HG03097 (cell line): Measurements from ENCODE around the gene CDKN2A.

Source experiments
- ATAC-seq: cut with Tn5 transposase; IDR thresholded peaks from one replicate; pipeline ENCODE4 v1.9.1; 2021; ENCODE audit not compliant: unreplicated experiment, low FRiP score

Gene CDKN2A

GRCh38 chr9:22008384-22008716 is 14.2 kb upstream of the CDKN2A start:
- ATAC-seq = no peak

- ATAC-seq = no peak
Measured at GRCh38 chr9:22005702-22006606, 11.8 kb upstream of the CDKN2A start.

- ATAC-seq = no peak
Measured at GRCh38 chr9:22005021-22005701, 11.0 kb upstream of the CDKN2A start.

- ATAC-seq = no peak
Measured at GRCh38 chr9:22002038-22002437, 7.8 kb upstream of the CDKN2A start.

GRCh38 chr9:21998026-21998425 is 3.8 kb upstream of the CDKN2A start:
- no peak for ATAC-seq

GRCh38 chr9:21997480-21997879 is 3.3 kb upstream of the CDKN2A start:
- no peak for ATAC-seq

GRCh38 chr9:21996858-21997257 is 2.7 kb upstream of the CDKN2A start:
- ATAC-seq = no peak

- no peak for ATAC-seq
Measured at GRCh38 chr9:21996438-21996837, 2.2 kb upstream of the CDKN2A start.

- ATAC-seq = no peak
Measured at GRCh38 chr9:21995666-21996398, 1.6 kb upstream of the CDKN2A start.

- ATAC-seq = peak; percentile 78
Measured at GRCh38 chr9:21995006-21995665, 944 bp upstream of the CDKN2A start.

GRCh38 chr9:21994556-21995005 is 389 bp upstream of the CDKN2A start, which contains the start of gene CDKN2B-AS1:
CDKN2B-AS1 (plus strand) TSS chr9:21994791.
- peak; percentile 45 for ATAC-seq

GRCh38 chr9:21993007-21993406 is 1.2 kb downstream of the CDKN2A start:
- no peak for ATAC-seq

- no peak for ATAC-seq
Measured at GRCh38 chr9:21991072-21991959, 2.9 kb downstream of the CDKN2A start.

- ATAC-seq = no peak
Measured at GRCh38 chr9:21989440-21990189, 4.6 kb downstream of the CDKN2A start.

GRCh38 chr9:21988056-21988990 is 5.9 kb downstream of the CDKN2A start:
- ATAC-seq = no peak

- ATAC-seq = no peak
Measured at GRCh38 chr9:21985964-21986667, 8.1 kb downstream of the CDKN2A start.

- ATAC-seq = no peak
Measured at GRCh38 chr9:21984101-21984500, 10.1 kb downstream of the CDKN2A start.
